Suprapubic skin (tissue), 4 donors: ENCODE measurements around the gene SHANK3.

ENCODE experiments used
- EP300 ChIP-seq: sonication (generic); formaldehyde crosslinking; IDR thresholded peaks from one replicate; pipeline ENCODE4 v1.6.1; 2017; ENCODE audit warnings: antibody characterized with exemption
- POLR2A ChIP-seq, 2 donors: fragments of 450-650 bp; IDR thresholded peaks; one replicate each; pipeline ENCODE4 v1.6.1; 2017; ENCODE audit warnings: antibody characterized with exemption in 2 of 2, mild to moderate bottlenecking in 2 of 2, moderate library complexity in 2 of 2
- POLR2AphosphoS5 ChIP-seq, 3 donors: sonication (generic); formaldehyde crosslinking; IDR thresholded peaks; one replicate each; pipeline ENCODE4 v1.6.1; 2017; ENCODE audit warnings: antibody characterized with exemption in 3 of 3
- TF ChIP-seq, protein P1 (sequence below), 2 donors: fragments of 200-600 bp in 1 of 2; fragments of 450-650 bp in 1 of 2; sonication (generic) in 1 of 2; IDR thresholded peaks; one replicate each; pipeline ENCODE4 v1.5.1; 2016 to 2019; ENCODE audit warnings: antibody characterized with exemption in 2 of 2, mild to moderate bottlenecking in 1 of 2, moderate library complexity in 1 of 2

DNA sequence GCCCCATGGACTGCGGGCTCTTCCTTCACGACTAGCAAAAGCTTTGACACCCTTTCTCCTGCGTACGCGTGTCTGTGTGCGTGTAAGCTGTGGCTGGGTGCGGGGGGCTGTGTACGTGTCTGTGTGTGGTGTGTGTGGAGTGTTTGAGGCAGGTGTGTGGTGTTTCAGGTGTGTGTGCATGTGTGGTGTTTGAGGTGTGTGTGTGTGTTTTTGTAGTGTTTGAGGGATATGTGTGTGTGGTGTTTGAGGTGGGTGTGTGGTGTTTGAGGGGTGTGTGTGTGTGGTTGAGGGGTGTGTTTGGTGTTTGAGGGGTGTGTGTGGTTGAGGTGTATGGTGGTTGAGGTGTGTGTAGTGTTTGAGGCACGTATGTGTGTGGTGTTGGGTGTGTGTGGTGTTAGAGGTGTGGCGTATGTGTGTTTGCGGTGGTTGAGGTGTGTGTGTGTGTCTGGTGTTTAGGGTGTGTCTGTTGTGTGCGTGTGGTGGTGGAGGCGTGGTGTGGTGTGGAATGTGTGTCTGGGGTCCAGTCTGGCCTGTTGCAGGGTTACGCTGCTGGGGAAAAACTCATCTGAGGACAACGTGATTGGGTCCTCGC lies 44.0 kb upstream of the SHANK3 start:
- TF ChIP-seq, protein P1, sequence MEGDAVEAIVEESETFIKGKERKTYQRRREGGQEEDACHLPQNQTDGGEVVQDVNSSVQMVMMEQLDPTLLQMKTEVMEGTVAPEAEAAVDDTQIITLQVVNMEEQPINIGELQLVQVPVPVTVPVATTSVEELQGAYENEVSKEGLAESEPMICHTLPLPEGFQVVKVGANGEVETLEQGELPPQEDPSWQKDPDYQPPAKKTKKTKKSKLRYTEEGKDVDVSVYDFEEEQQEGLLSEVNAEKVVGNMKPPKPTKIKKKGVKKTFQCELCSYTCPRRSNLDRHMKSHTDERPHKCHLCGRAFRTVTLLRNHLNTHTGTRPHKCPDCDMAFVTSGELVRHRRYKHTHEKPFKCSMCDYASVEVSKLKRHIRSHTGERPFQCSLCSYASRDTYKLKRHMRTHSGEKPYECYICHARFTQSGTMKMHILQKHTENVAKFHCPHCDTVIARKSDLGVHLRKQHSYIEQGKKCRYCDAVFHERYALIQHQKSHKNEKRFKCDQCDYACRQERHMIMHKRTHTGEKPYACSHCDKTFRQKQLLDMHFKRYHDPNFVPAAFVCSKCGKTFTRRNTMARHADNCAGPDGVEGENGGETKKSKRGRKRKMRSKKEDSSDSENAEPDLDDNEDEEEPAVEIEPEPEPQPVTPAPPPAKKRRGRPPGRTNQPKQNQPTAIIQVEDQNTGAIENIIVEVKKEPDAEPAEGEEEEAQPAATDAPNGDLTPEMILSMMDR (IDR thresholded peaks at IDR 0.05), result no peak
- TF ChIP-seq POLR2A (IDR thresholded peaks at IDR 0.05) (no peak), POLR2AphosphoS5 (IDR thresholded peaks at IDR 0.05) (no peak), EP300 (no peak)
